ENCODE measurements around the gene ALG14. TPM values are rescaled to one million over a fixed set of nuclear protein-coding genes. Genes with fewer than 3 reads are reported as not detected.

Gene ALG14
- total and polyA plus RNA-seq, 8 donors = 1.1 to 6.2 (median 5.6) TPM

- H3K9me3 ChIP-seq = no peaks in the 10 kb centered on the region
- peaks cover 0 to 13% (median 7%) of the 10 kb centered on the region in 3 donors for H3K4me1 ChIP-seq
- DNase-seq (peak in 2 of 6 donors; percentile 25 to 43), ATAC-seq (peak; percentile 43 to 89 (median 87)), FAIRE-seq (peak; percentile 17)
- no peak for TF ChIP-seq CTCF (IDR thresholded peaks at IDR 0.05)
- peak overlapping the region in 3 of 4 donors; percentile 62 to 93 (median 92) for H3K27ac ChIP-seq
- no peaks in the 10 kb centered on the region for H3K36me3 ChIP-seq
- no peaks in the 10 kb centered on the region for H3K27me3 ChIP-seq
- H3K4me3 ChIP-seq = peak overlapping the region in 2 of 4 donors; percentile 26 to 35
- 1% methylated on average over 10 of the region's 10 CpGs for WGBS, 2 donors
- intact Hi-C loops (cut with DNase I) = no loop called here
Measured at GRCh38 chr1:94962409-94963265, 110.1 kb downstream of the ALG14 start.

- FAIRE-seq (no peak), DNase-seq (no peak), ATAC-seq (no peak)
- Histone ChIP-seq H3K4me1 (peaks cover 0 to 13% (median 7%) of the 10 kb centered on the region in 3 donors), H3K36me3 (no peaks in the 10 kb centered on the region), H3K9me3 (no peaks in the 10 kb centered on the region), H3K4me3 (no peak overlapping the region), H3K27me3 (no peaks in the 10 kb centered on the region), H3K27ac (peak overlapping the region in 2 of 4 donors; percentile 92 to 93)
- no peak for TF ChIP-seq CTCF (IDR thresholded peaks at IDR 0.05)
- intact Hi-C loops (cut with DNase I) = no loop called here
- 85 to 89% methylated on average over 3 of the region's 3 CpGs for WGBS, 2 donors
Measured at GRCh38 chr1:94961988-94962387, 110.8 kb downstream of the ALG14 start.

- WGBS, 2 donors = 75 to 80% methylated on average over 7 of the region's 7 CpGs
- Histone ChIP-seq H3K4me1 (peaks cover 0 to 13% (median 7%) of the 10 kb centered on the region in 3 donors), H3K4me3 (no peak overlapping the region), H3K27me3 (no peaks in the 10 kb centered on the region), H3K36me3 (no peaks in the 10 kb centered on the region), H3K27ac (no peak overlapping the region), H3K9me3 (no peaks in the 10 kb centered on the region)
- ATAC-seq (no peak), FAIRE-seq (no peak), DNase-seq (no peak)
- intact Hi-C loops (cut with DNase I) = no loop called here
- TF ChIP-seq CTCF (IDR thresholded peaks at IDR 0.05) = no peak
Measured at GRCh38 chr1:94961582-94961981, 111.2 kb downstream of the ALG14 start.

- Histone ChIP-seq H3K9me3 (no peaks in the 10 kb centered on the region), H3K27ac (no peak overlapping the region), H3K27me3 (no peaks in the 10 kb centered on the region), H3K4me3 (no peak overlapping the region), H3K4me1 (peaks cover 0 to 19% (median 4%) of the 10 kb centered on the region in 3 donors), H3K36me3 (no peaks in the 10 kb centered on the region)
- DNase-seq (no peak), FAIRE-seq (no peak), ATAC-seq (no peak)
- TF ChIP-seq CTCF (IDR thresholded peaks at IDR 0.05) = no peak
- 98 to 100% methylated on average over 1 of the region's 1 CpG for WGBS, 2 donors
- intact Hi-C loops (cut with DNase I) = no loop called here
Measured at GRCh38 chr1:94958081-94958480, 114.7 kb downstream of the ALG14 start.
